Heart left ventricle (tissue), 16 donors: Measurements from ENCODE around the gene GPR160. TPM values are rescaled to one million over a fixed set of nuclear protein-coding genes. Genes with fewer than 3 reads are reported as not detected.

Source experiments
- ATAC-seq, 4 donors: fragments of 200-7000 bp; cut with Tn5 transposase; one replicate each; pipeline ENCODE4 v1.9.1; 2020 to 2022; ENCODE audit warnings: moderate library complexity in 4 of 4, mild to moderate bottlenecking in 3 of 4, moderate number of reproducible peaks in 1 of 4
- DNase-seq, 5 donors: peaks; one replicate each; pipeline ENCODE4 v3.0.0-alpha.2; 2020
- H3K27ac ChIP-seq, 12 donors: fragments of 200-600 bp; sonication (generic) in 4 of 12; one replicate each; pipeline versions ENCODE4 v1.5.0 to v1.8.0; 2016 to 2022; ENCODE audit warnings: mild to moderate bottlenecking in 2 of 12
- H3K27me3 ChIP-seq, 9 donors: fragments of 200-600 bp; sonication (generic) in 2 of 9; one replicate each; pipeline versions ENCODE4 v1.5.1 to v1.8.0; 2016 to 2022; ENCODE audit warnings: mild to moderate bottlenecking in 3 of 9
- H3K36me3 ChIP-seq, 9 donors: fragments of 200-600 bp; sonication (generic) in 2 of 9; one replicate each; pipeline versions ENCODE4 v1.5.0 to v1.8.0; 2018 to 2022; ENCODE audit warnings: mild to moderate bottlenecking in 2 of 9
- H3K4me1 ChIP-seq, 12 donors: fragments of 200-600 bp; sonication (generic) in 4 of 12; one replicate each; pipeline versions ENCODE4 v1.5.0 to v1.8.0; 2016 to 2022; ENCODE audit warnings: mild to moderate bottlenecking in 3 of 12
- H3K4me3 ChIP-seq, 12 donors: fragments of 200-600 bp; sonication (generic) in 4 of 12; one replicate each; pipeline versions ENCODE4 v1.5.0 to v1.8.0; 2017 to 2022; ENCODE audit warnings: mild to moderate bottlenecking in 9 of 12, moderate library complexity in 4 of 12
- H3K9me3 ChIP-seq, 12 donors: fragments of 200-600 bp; sonication (generic) in 4 of 12; one replicate each; pipeline versions ENCODE4 v1.5.0 to v1.8.0; 2016 to 2022; ENCODE audit warnings: mild to moderate bottlenecking in 1 of 12
- CTCF ChIP-seq, 12 donors: fragments of 200-600 bp; sonication (generic) in 4 of 12; IDR thresholded peaks; one replicate each; pipeline versions ENCODE4 v1.5.0 to v1.8.0; 2018 to 2022; ENCODE audit warnings: antibody characterized with exemption in 12 of 12, mild to moderate bottlenecking in 5 of 12
- POLR2A ChIP-seq, 2 donors: fragments of 450-650 bp; IDR thresholded peaks; one replicate each; pipeline ENCODE4 v1.6.1; 2017; ENCODE audit warnings: antibody characterized with exemption in 2 of 2, mild to moderate bottlenecking in 2 of 2, moderate library complexity in 2 of 2
- WGBS, 4 donors: extraction: QIAGEN DNeasy Blood & Tissue Kit in 2 of 4; methylation state at CpG; one replicate each; pipeline versions ENCODE4 v1.1.5 to v1.1.7; 2013 to 2018; 5-methylcytosine and 5-hydroxymethylcytosine counted together
- intact Hi-C, 10 donors: fragments of 100-400 bp; cut with DNase I; formaldehyde crosslinking; loops; one replicate each; pipeline versions ENCODE4 v1.11.1 to v1.14.2; 2022
- polyA plus RNA-seq, 2 donors: library from polyadenylated mRNA; stranded (reverse); fragments of 200-250 nt; gene quantifications; one replicate each; pipeline ENCODE4 v1.2.3, GENCODE V29; 2013
- total RNA-seq, 9 donors: library from RNA; depleted of rRNA in 2 of 9; stranded (reverse); fragments of >200 nt in 2 of 9; fragmentation: NEBNext Ultra II Directional in 3 of 9; extraction: Animal tissue kit (Norgen Biotek cat#: 25700) in 3 of 9; gene quantifications; one replicate each; pipeline versions ENCODE4 v1.1.0 to v1.2.4, GENCODE V29; 2016 to 2023
- donor health status: ischemic (EF 13 %, LVEDD 7.1; RV severe dilation, severe dysfunction).
- donor health status: healthy with polysubstance abuse.
- donor health status: DM: no; HTN: yes; CAD: no.
- donor health status: DM: no; HTN: no; CAD: no.
- donor health status: ischemic (EF 25% LVEDD 6.9; RV normal size, moderate dysfunction).
- donor health status: ischemic (EF 25% LVEDD 5.7; RV mildly dilated, moderate dysfunction).
- donor health status: healthy.
- donor health status: DM: yes; HTN: yes; CAD: no.
- donor health status: ischemic (EF 35%, LVEDD 5.7; RV mildly dilated, moderate dysfunction).
- donor health status: nonischemic (EF 11% LVEDD 7.7; RV severe dilation, severe dysfunction).
- donor health status: DM: yes; HTN: yes; CAD: no.
- donor health status: PGD.
- donor health status: ischemic (EF 29% LVEDD 5.4; RV normal size, mild dysfunction).
- donor health status: nonischemic (EF 23%, LVEDD 6.1; RV moderate dilation, normal function).

The GPR160 gene
- total and polyA plus RNA-seq, 11 donors, result 0.28 to 2.6 (median 0.99) TPM

- no peak overlapping the region for H3K27ac ChIP-seq
- peak in 3 of 4 donors; percentile 59 to 79 (median 66) for ATAC-seq
These were observed 11.6 kb downstream of the GPR160 start for GRCh38 chr3:170049146-170050000.

GRCh38 chr3:170050753-170051152 is 13.0 kb downstream of the GPR160 start:
- intact Hi-C loops, result no loop called here
- DNase-seq (no peak), ATAC-seq (no peak)
- TF ChIP-seq CTCF (IDR thresholded peaks at IDR 0.05) (no peak), POLR2A (IDR thresholded peaks at IDR 0.05) (no peak)
- WGBS, 4 donors, result 92 to 95% (median 94%) methylated on average over 4 of the region's 4 CpGs
- no peak overlapping the region for H3K4me3 ChIP-seq
- no peaks in the 10 kb centered on the region for H3K27me3 ChIP-seq
- peaks cover 0 to 9% (median under 1%) of the 10 kb centered on the region in 12 donors for H3K4me1 ChIP-seq
- H3K36me3 ChIP-seq, result no peaks in the 10 kb centered on the region
- H3K9me3 ChIP-seq, result no peaks in the 10 kb centered on the region
- H3K27ac ChIP-seq, result no peak overlapping the region

More at GRCh38 chr3:170049146-170050000, 11.6 kb downstream of the GPR160 start:
- intact Hi-C loops, result loop anchor here in 1 of 10 donors (10.0 kb wide), 1 partner anchor 185 kb away; the partner anchor contains the start of gene LRRC31
- H3K9me3 ChIP-seq, result no peaks in the 10 kb centered on the region
- H3K4me1 ChIP-seq, result peaks cover 0 to 10% (median 1%) of the 10 kb centered on the region in 12 donors
- H3K4me3 ChIP-seq, result no peak overlapping the region
- H3K36me3 ChIP-seq, result no peaks in the 10 kb centered on the region
- TF ChIP-seq POLR2A (IDR thresholded peaks at IDR 0.05) (no peak), CTCF (IDR thresholded peaks at IDR 0.05) (no peak)
- peak in 2 of 5 donors; percentile 46 to 48 for DNase-seq
- WGBS, 4 donors, result 47 to 60% (median 51%) methylated on average over 9 to 10 of the region's 10 CpGs
- H3K27me3 ChIP-seq, result no peaks in the 10 kb centered on the region

GRCh38 chr3:170052398-170052797 is 14.6 kb downstream of the GPR160 start:
- H3K9me3 ChIP-seq, result no peaks in the 10 kb centered on the region
- ATAC-seq, result no peak
- H3K36me3 ChIP-seq, result no peaks in the 10 kb centered on the region
- H3K4me1 ChIP-seq, result peaks cover 0 to 9% (median 0%) of the 10 kb centered on the region in 12 donors
- no peak overlapping the region for H3K4me3 ChIP-seq
- H3K27me3 ChIP-seq, result no peaks in the 10 kb centered on the region
- no peak overlapping the region for H3K27ac ChIP-seq
- no peak for DNase-seq
- TF ChIP-seq POLR2A (IDR thresholded peaks at IDR 0.05) (no peak), CTCF (IDR thresholded peaks at IDR 0.05) (no peak)
- intact Hi-C loops, result no loop called here

- DNase-seq, result no peak
- Histone ChIP-seq H3K27ac (no peak overlapping the region), H3K4me3 (no peak overlapping the region), H3K9me3 (no peaks in the 10 kb centered on the region), H3K36me3 (no peaks in the 10 kb centered on the region), H3K4me1 (peaks cover 0 to 12% (median 0%) of the 10 kb centered on the region in 12 donors), H3K27me3 (no peaks in the 10 kb centered on the region)
- TF ChIP-seq POLR2A (IDR thresholded peaks at IDR 0.05), result no peak
- TF ChIP-seq CTCF (IDR thresholded peaks at IDR 0.05), result peak in 3 of 12 donors; percentile 10 to 12 (median 10)
- WGBS, 4 donors, result 90 to 100% (median 96%) methylated on average over 1 of the region's 1 CpG
- intact Hi-C loops, result no loop called here
- ATAC-seq, result no peak
These were observed 16.4 kb downstream of the GPR160 start for GRCh38 chr3:170054204-170054603.
